ENCODE measurements around the gene ULK4. TPM values are rescaled to one million over a fixed set of nuclear protein-coding genes. Genes with fewer than 3 reads are reported as not detected.
"Not testable (repeated sequence)": the region's sequence is repeated elsewhere in the genome, so short reads cannot be mapped to it uniquely, and the experiment has no call there.

ULK4 gene
- total RNA-seq, 2 donors from 2014 or later: 11.1 to 17.9 TPM

GRCh38 chr3:41715376-41715775 is 246.5 kb downstream of the ULK4 start:
- H3K36me3 ChIP-seq (ENCODE audit: control insufficient read depth, insufficient read depth, low read length): no peaks in the 10 kb centered on the region
- 97 to 100% methylated on average over 1 to 2 of the region's 3 CpGs for WGBS, 2 experiments (ENCODE audit: insufficient coverage in 1 of 2, insufficient read length in 1 of 2)

DNA sequence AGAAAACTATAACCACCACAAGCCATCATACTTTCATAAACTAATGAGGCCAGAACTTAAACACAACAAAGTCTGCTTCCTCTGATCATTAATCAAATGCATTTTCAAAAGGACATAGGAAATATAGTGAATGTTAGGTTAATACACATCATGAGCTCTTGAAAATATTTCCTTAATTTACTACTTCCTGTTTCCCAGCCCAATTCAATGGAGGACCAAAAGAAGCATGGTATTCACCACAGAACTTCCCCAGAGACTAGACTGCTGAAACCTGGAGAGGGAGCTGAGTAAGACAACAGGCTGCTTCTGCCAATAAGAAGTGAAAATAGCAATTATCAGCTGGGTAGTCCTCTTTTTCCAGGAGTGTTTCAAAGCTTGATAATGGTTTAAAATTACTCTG is 250.3 kb downstream of the ULK4 start:
- H3K9ac ChIP-seq (ENCODE audit: extremely low read depth, low read length, poor library complexity, severe bottlenecking): no peak overlapping the region
- Mint-ChIP-seq H3K27ac (no peak overlapping the region), H3K4me3 (no peak overlapping the region), H3K27me3 (ENCODE audit: insufficient read depth) (no peaks in the 10 kb centered on the region), H3K36me3 (ENCODE audit: low read depth) (no peaks in the 10 kb centered on the region), H3K9me3 (no peaks in the 10 kb centered on the region), H3K4me1 (peaks cover 2% of the 10 kb centered on the region)
- H3K4me3 ChIP-seq (ENCODE audit: low read length): no peak overlapping the region
- no peak overlapping the region for H3K27ac ChIP-seq (ENCODE audit: low read depth, low read length)
- H3K9me3 ChIP-seq (ENCODE audit: control insufficient read depth, low read length): no peaks in the 10 kb centered on the region
- no peak for DNase-seq
- H3K4me1 ChIP-seq (ENCODE audit: control insufficient read depth, insufficient read depth, low read length): no peaks in the 10 kb centered on the region
- H3K27me3 ChIP-seq (ENCODE audit: control insufficient read depth, insufficient read depth, low read length, poor library complexity, severe bottlenecking): no peaks in the 10 kb centered on the region
- TF ChIP-seq, protein P1, sequence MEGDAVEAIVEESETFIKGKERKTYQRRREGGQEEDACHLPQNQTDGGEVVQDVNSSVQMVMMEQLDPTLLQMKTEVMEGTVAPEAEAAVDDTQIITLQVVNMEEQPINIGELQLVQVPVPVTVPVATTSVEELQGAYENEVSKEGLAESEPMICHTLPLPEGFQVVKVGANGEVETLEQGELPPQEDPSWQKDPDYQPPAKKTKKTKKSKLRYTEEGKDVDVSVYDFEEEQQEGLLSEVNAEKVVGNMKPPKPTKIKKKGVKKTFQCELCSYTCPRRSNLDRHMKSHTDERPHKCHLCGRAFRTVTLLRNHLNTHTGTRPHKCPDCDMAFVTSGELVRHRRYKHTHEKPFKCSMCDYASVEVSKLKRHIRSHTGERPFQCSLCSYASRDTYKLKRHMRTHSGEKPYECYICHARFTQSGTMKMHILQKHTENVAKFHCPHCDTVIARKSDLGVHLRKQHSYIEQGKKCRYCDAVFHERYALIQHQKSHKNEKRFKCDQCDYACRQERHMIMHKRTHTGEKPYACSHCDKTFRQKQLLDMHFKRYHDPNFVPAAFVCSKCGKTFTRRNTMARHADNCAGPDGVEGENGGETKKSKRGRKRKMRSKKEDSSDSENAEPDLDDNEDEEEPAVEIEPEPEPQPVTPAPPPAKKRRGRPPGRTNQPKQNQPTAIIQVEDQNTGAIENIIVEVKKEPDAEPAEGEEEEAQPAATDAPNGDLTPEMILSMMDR (conservative IDR thresholded peaks at IDR 0.05): no peak
- H3K36me3 ChIP-seq (ENCODE audit: control insufficient read depth, insufficient read depth, low read length): no peaks in the 10 kb centered on the region

More at GRCh38 chr3:41715376-41715775, 246.5 kb downstream of the ULK4 start:
- H3K4me1 Mint-ChIP-seq: peaks cover 2% of the 10 kb centered on the region
- no peak overlapping the region for H3K4me3 Mint-ChIP-seq
- Histone ChIP-seq H3K9me3 (ENCODE audit: control insufficient read depth, low read length) (no peaks in the 10 kb centered on the region), H3K27ac (ENCODE audit: low read depth, low read length) (no peak overlapping the region), H3K9ac (ENCODE audit: extremely low read depth, low read length, poor library complexity, severe bottlenecking) (no peak overlapping the region), H3K4me3 (ENCODE audit: low read length) (no peak overlapping the region), H3K4me1 (ENCODE audit: control insufficient read depth, insufficient read depth, low read length) (no peaks in the 10 kb centered on the region), H3K27me3 (ENCODE audit: control insufficient read depth, insufficient read depth, low read length, poor library complexity, severe bottlenecking) (no peaks in the 10 kb centered on the region)
- no peaks in the 10 kb centered on the region for H3K9me3 Mint-ChIP-seq
- no peaks in the 10 kb centered on the region for H3K27me3 Mint-ChIP-seq (ENCODE audit: insufficient read depth)
- TF ChIP-seq, protein P1 (conservative IDR thresholded peaks at IDR 0.05): no peak
- H3K36me3 Mint-ChIP-seq (ENCODE audit: low read depth): no peaks in the 10 kb centered on the region
- no peak overlapping the region for H3K27ac Mint-ChIP-seq
- DNase-seq: no peak

DNA sequence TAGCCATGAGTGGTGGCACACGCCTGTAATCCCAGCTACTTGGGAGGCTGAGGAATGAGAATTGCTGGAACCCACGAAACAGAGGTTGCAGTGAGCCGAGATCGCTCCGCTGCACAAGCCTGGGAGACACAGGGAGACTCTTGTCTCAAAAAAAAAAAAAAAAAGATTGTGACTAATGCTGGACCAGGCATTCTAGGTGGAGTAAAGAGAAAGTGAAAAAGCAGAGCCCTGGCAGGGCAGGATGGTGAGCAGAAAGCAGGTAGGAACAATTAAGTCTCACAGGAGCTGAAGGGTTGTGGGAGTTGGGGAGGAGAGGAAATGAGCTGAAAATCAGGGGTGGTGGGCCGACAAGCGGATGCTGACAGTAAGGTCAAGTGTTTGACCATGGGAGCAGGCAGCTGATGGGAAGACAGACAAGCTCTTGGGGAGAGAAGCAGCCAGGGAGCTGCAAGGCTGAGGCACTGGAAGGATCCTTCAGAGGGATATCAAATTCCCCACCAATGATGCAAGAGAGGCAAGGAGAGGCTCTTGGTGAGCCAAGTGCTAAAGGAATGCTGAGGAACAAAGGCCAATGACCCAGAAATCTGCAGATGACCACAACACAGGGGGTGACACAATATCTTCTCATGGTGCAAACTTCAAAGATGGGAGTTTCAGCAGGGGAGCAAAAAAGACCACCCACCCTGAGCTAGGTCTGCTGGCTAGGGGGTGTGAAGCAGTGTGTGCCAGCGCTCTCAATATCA is 251.1 kb downstream of the ULK4 start:
- no peaks in the 10 kb centered on the region for H3K4me1 ChIP-seq (ENCODE audit: control insufficient read depth, insufficient read depth, low read length)
- no peaks in the 10 kb centered on the region for H3K36me3 Mint-ChIP-seq (ENCODE audit: low read depth)
- peak; percentile 64 for DNase-seq
- H3K9me3 ChIP-seq (ENCODE audit: control insufficient read depth, low read length): no peaks in the 10 kb centered on the region
- 92 to 94% methylated on average over 6 to 8 of the region's 8 CpGs for WGBS, 2 experiments (ENCODE audit: insufficient coverage in 1 of 2, insufficient read length in 1 of 2)
- H3K4me1 Mint-ChIP-seq: peaks cover 2% of the 10 kb centered on the region
- H3K27me3 ChIP-seq (ENCODE audit: control insufficient read depth, insufficient read depth, low read length, poor library complexity, severe bottlenecking): no peaks in the 10 kb centered on the region
- H3K9ac ChIP-seq (ENCODE audit: extremely low read depth, low read length, poor library complexity, severe bottlenecking): no peak overlapping the region
- TF ChIP-seq, protein P1 (conservative IDR thresholded peaks at IDR 0.05): no peak
- no peak overlapping the region for H3K4me3 Mint-ChIP-seq
- peak overlapping the region; percentile 43 for H3K27ac Mint-ChIP-seq
- no peak overlapping the region for H3K4me3 ChIP-seq (ENCODE audit: low read length)
- H3K36me3 ChIP-seq (ENCODE audit: control insufficient read depth, insufficient read depth, low read length): no peaks in the 10 kb centered on the region
- H3K9me3 Mint-ChIP-seq: no peaks in the 10 kb centered on the region
- H3K27me3 Mint-ChIP-seq (ENCODE audit: insufficient read depth): no peaks in the 10 kb centered on the region
- no peak overlapping the region for H3K27ac ChIP-seq (ENCODE audit: low read depth, low read length)

- H3K9me3 Mint-ChIP-seq; H3K27me3 Mint-ChIP-seq (ENCODE audit: insufficient read depth); H3K4me3 Mint-ChIP-seq; H3K36me3 Mint-ChIP-seq (ENCODE audit: low read depth); DNase-seq; H3K36me3 ChIP-seq (ENCODE audit: control insufficient read depth, insufficient read depth, low read length); H3K9ac ChIP-seq (ENCODE audit: extremely low read depth, low read length, poor library complexity, severe bottlenecking); H3K4me1 Mint-ChIP-seq; H3K4me3 ChIP-seq (ENCODE audit: low read length); H3K27ac ChIP-seq (ENCODE audit: low read depth, low read length); H3K9me3 ChIP-seq (ENCODE audit: control insufficient read depth, low read length); H3K27ac Mint-ChIP-seq; H3K4me1 ChIP-seq (ENCODE audit: control insufficient read depth, insufficient read depth, low read length); H3K27me3 ChIP-seq (ENCODE audit: control insufficient read depth, insufficient read depth, low read length, poor library complexity, severe bottlenecking): not testable (repeated sequence)
- WGBS, 2 experiments (ENCODE audit: insufficient coverage in 1 of 2, insufficient read length in 1 of 2): 88 to 100% methylated on average over 6 to 8 of the region's 8 CpGs
Measured at GRCh38 chr3:41709213-41709612, 252.7 kb downstream of the ULK4 start.

All from endodermal cell (in vitro differentiated cells).